GM23338 (cell line): ENCODE measurements around the gene MRPL28. TPM values are rescaled to one million over a fixed set of nuclear protein-coding genes. Genes with fewer than 3 reads are reported as not detected.
A peak's percentile ranks its signal among the peaks of the same experiment; 100 is the strongest.

ENCODE experiments used
- ATAC-seq: fragments of 200-7000 bp; cut with Tn5 transposase; 3 replicates; pipeline ENCODE4 v1.9.1; 2020
- DNase-seq: peaks from one replicate; pipeline ENCODE4 v3.0.0-alpha.2; 2015; ENCODE audit warnings: low spot score
- H2AFZ ChIP-seq: fragments of 200-600 bp; sonication (generic); 2 replicates; pipeline ENCODE4 v1.8.0; 2016; ENCODE audit warnings: antibody characterized with exemption, mild to moderate bottlenecking, moderate library complexity
- H3F3A ChIP-seq: fragments of 200-600 bp; sonication (generic); replicated peaks from 2 replicates; pipeline ENCODE4 v1.8.0; 2017; ENCODE audit warnings: antibody characterized with exemption, mixed run types, low read depth
- H3K27ac ChIP-seq: fragments of 200-600 bp; sonication (generic); 2 replicates; pipeline ENCODE4 v1.6.1; 2016; ENCODE audit warnings: low read depth
- H3K27me3 ChIP-seq: fragments of 200-600 bp; sonication (generic); 2 replicates; pipeline ENCODE4 v1.8.0; 2016; ENCODE audit warnings: mild to moderate bottlenecking, mixed run types, moderate library complexity; ENCODE audit not compliant: insufficient read depth
- H3K36me3 ChIP-seq: fragments of 200-600 bp; sonication (generic); 2 replicates; pipeline ENCODE4 v1.8.0; 2016; ENCODE audit warnings: mild to moderate bottlenecking; ENCODE audit not compliant: insufficient read depth
- H3K4me1 ChIP-seq: fragments of 200-600 bp; sonication (generic); 2 replicates; pipeline ENCODE4 v1.8.0; 2016; ENCODE audit warnings: mild to moderate bottlenecking, moderate library complexity; ENCODE audit not compliant: insufficient read depth
- H3K4me2 ChIP-seq: fragments of 200-600 bp; sonication (generic); 2 replicates; pipeline ENCODE4 v1.7.1; 2017; ENCODE audit warnings: mixed run types
- H3K4me3 ChIP-seq: fragments of 200-600 bp; sonication (generic); 2 replicates; pipeline ENCODE4 v1.6.1; 2016; ENCODE audit warnings: mixed run types
- H3K79me2 ChIP-seq: fragments of 200-600 bp; sonication (generic); replicated peaks from 2 replicates; pipeline ENCODE4 v1.8.0; 2017; ENCODE audit warnings: mild to moderate bottlenecking; ENCODE audit not compliant: insufficient read depth
- H3K9me2 ChIP-seq: fragments of 200-600 bp; sonication (generic); 2 replicates; pipeline ENCODE4 v1.8.0; 2017; ENCODE audit not compliant: insufficient read depth
- H4K20me1 ChIP-seq: fragments of 200-600 bp; sonication (generic); replicated peaks from 2 replicates; pipeline ENCODE4 v1.8.0; 2017; ENCODE audit warnings: mild to moderate bottlenecking; ENCODE audit not compliant: insufficient read depth
- H3K27ac Mint-ChIP-seq: 2 replicates; pipeline ENCODE4 v1.8.0; 2020; ENCODE audit warnings: inconsistent platforms, mild to moderate bottlenecking, moderate library complexity, mixed read lengths
- H3K27me3 Mint-ChIP-seq: 3 replicates; pipeline ENCODE4 v1.8.0; 2022; ENCODE audit warnings: low read depth, mild to moderate bottlenecking, moderate library complexity, mixed read lengths, inconsistent platforms; ENCODE audit not compliant: insufficient read depth, poor library complexity
- H3K36me3 Mint-ChIP-seq: 3 replicates; pipeline ENCODE4 v1.8.0; 2021; ENCODE audit warnings: low read depth, mild to moderate bottlenecking, inconsistent platforms, moderate library complexity, mixed read lengths
- H3K4me1 Mint-ChIP-seq: 3 replicates; pipeline ENCODE4 v1.8.0; 2020; ENCODE audit warnings: mild to moderate bottlenecking, inconsistent platforms, mixed read lengths
- H3K4me3 Mint-ChIP-seq: 3 replicates; pipeline ENCODE4 v1.8.0; 2021; ENCODE audit warnings: moderate library complexity, mild to moderate bottlenecking, inconsistent platforms, mixed read lengths
- H3K9me3 Mint-ChIP-seq: 3 replicates; pipeline ENCODE4 v1.8.0; 2020; ENCODE audit warnings: moderate library complexity, mild to moderate bottlenecking, inconsistent platforms, mixed read lengths
- POLR2AphosphoS5 ChIP-seq: IDR thresholded peaks from 2 replicates; pipeline ENCODE4 v1.6.1; 2016; ENCODE audit warnings: antibody characterized with exemption, low read depth
- STAT1 ChIP-seq: IDR thresholded peaks from one replicate; pipeline ENCODE4 v1.6.1; 2016; ENCODE audit warnings: antibody characterized with exemption; ENCODE audit not compliant: unreplicated experiment
- polyA plus RNA-seq: library from polyadenylated mRNA; unstranded; fragments of >200 nt; fragmentation: Nextera tagmentation; extraction: Ambion mirVana; gene quantifications from 2 replicates; pipeline ENCODE4 v1.2.1, GENCODE V29; 2016
- total RNA-seq: library from RNA; depleted of rRNA; stranded (reverse); fragments of >200 nt; shearing (Covaris generic); gene quantifications from 2 replicates; pipeline ENCODE4 v1.2.3, GENCODE V29; 2014
- TF ChIP-seq, protein P1 (sequence below): fragments of 250-450 bp; sonication (Bioruptor Pico); IDR thresholded peaks from 2 replicates; pipeline ENCODE4 v1.5.0; 2020; ENCODE audit warnings: mild to moderate bottlenecking, moderate library complexity
- TF ChIP-seq, protein P2 (sequence below), 2 experiments: fragments of 200-600 bp in 1 of 2; sonication (generic) in 1 of 2; conservative IDR thresholded peaks; 2 replicates each; pipeline versions ENCODE4 v1.5.1 to v1.6.1; 2016 to 2017; ENCODE audit warnings: antibody characterized with exemption in 2 of 2, low read depth in 2 of 2, mild to moderate bottlenecking in 2 of 2, moderate library complexity in 1 of 2

The MRPL28 gene
- total and polyA plus RNA-seq, 2 experiments from 2014 or later: 135 to 169 TPM

DNA sequence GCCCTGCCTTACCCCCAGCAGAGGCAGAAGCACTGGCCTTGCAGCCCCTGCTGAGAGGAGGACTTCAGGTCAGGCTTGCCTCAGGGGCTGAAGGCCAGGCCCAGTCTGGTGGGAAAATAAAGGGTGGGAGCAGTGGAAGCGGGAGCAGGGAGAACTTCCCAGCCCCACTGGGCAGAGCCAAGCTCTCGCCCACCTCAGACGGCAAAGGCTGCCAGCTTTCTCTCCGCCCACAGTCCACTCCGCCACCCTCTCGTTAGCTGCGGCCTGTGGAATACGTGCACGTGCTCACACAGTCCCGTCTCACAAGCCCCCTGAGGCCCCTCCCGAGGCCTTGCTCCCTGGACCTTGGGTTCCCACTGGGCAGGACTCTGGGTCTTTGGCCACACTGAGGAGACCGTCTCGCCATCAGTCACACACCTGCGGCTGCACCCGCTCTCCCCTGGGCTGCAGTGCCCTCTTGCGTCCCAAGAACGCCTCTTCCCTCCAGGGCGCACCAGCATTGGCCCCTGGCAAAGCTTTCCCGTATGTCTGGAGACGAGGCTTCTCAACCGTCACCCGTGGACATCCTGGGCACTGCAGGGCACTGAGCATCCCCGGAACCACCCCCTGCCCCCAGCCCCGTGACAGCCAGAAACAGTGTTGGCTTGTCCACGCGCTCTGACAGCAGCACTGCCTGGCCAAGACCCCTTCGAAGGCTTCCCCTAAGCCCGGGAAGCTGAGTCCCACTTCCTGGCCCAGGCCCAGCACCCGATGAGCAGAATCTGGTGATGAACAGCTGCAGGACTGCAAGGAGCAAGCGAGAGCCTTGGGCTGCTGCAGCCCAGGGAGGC, 8.3 kb downstream of the MRPL28 start:
- TF ChIP-seq POLR2AphosphoS5: no peak
- TF ChIP-seq STAT1: no peak
- TF ChIP-seq, protein P1, sequence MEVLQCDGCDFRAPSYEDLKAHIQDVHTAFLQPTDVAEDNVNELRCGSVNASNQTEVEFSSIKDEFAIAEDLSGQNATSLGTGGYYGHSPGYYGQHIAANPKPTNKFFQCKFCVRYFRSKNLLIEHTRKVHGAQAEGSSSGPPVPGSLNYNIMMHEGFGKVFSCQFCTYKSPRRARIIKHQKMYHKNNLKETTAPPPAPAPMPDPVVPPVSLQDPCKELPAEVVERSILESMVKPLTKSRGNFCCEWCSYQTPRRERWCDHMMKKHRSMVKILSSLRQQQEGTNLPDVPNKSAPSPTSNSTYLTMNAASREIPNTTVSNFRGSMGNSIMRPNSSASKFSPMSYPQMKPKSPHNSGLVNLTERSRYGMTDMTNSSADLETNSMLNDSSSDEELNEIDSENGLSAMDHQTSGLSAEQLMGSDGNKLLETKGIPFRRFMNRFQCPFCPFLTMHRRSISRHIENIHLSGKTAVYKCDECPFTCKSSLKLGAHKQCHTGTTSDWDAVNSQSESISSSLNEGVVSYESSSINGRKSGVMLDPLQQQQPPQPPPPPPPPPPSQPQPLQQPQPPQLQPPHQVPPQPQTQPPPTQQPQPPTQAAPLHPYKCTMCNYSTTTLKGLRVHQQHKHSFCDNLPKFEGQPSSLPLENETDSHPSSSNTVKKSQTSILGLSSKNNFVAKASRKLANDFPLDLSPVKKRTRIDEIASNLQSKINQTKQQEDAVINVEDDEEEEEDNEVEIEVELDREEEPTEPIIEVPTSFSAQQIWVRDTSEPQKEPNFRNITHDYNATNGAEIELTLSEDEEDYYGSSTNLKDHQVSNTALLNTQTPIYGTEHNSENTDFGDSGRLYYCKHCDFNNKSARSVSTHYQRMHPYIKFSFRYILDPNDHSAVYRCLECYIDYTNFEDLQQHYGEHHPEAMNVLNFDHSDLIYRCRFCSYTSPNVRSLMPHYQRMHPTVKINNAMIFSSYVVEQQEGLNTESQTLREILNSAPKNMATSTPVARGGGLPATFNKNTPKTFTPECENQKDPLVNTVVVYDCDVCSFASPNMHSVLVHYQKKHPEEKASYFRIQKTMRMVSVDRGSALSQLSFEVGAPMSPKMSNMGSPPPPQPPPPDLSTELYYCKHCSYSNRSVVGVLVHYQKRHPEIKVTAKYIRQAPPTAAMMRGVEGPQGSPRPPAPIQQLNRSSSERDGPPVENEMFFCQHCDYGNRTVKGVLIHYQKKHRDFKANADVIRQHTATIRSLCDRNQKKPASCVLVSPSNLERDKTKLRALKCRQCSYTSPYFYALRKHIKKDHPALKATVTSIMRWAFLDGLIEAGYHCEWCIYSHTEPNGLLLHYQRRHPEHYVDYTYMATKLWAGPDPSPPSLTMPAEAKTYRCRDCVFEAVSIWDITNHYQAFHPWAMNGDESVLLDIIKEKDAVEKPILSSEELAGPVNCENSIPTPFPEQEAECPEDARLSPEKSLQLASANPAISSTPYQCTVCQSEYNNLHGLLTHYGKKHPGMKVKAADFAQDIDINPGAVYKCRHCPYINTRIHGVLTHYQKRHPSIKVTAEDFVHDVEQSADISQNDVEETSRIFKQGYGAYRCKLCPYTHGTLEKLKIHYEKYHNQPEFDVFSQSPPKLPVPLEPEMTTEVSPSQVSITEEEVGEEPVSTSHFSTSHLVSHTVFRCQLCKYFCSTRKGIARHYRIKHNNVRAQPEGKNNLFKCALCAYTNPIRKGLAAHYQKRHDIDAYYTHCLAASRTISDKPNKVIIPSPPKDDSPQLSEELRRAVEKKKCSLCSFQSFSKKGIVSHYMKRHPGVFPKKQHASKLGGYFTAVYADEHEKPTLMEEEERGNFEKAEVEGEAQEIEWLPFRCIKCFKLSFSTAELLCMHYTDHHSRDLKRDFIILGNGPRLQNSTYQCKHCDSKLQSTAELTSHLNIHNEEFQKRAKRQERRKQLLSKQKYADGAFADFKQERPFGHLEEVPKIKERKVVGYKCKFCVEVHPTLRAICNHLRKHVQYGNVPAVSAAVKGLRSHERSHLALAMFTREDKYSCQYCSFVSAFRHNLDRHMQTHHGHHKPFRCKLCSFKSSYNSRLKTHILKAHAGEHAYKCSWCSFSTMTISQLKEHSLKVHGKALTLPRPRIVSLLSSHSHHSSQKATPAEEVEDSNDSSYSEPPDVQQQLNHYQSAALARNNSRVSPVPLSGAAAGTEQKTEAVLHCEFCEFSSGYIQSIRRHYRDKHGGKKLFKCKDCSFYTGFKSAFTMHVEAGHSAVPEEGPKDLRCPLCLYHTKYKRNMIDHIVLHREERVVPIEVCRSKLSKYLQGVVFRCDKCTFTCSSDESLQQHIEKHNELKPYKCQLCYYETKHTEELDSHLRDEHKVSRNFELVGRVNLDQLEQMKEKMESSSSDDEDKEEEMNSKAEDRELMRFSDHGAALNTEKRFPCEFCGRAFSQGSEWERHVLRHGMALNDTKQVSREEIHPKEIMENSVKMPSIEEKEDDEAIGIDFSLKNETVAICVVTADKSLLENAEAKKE (CRISPR knock-in tag): no peak
- TF ChIP-seq, protein P2, sequence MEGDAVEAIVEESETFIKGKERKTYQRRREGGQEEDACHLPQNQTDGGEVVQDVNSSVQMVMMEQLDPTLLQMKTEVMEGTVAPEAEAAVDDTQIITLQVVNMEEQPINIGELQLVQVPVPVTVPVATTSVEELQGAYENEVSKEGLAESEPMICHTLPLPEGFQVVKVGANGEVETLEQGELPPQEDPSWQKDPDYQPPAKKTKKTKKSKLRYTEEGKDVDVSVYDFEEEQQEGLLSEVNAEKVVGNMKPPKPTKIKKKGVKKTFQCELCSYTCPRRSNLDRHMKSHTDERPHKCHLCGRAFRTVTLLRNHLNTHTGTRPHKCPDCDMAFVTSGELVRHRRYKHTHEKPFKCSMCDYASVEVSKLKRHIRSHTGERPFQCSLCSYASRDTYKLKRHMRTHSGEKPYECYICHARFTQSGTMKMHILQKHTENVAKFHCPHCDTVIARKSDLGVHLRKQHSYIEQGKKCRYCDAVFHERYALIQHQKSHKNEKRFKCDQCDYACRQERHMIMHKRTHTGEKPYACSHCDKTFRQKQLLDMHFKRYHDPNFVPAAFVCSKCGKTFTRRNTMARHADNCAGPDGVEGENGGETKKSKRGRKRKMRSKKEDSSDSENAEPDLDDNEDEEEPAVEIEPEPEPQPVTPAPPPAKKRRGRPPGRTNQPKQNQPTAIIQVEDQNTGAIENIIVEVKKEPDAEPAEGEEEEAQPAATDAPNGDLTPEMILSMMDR (conservative IDR thresholded peaks at IDR 0.05; ENCODE audit: low read depth in 2 of 2): peak; percentile 64 to 95
- Histone ChIP-seq H3F3A (0 out of 2 replicates have a peak, but pooled peaks cover 5% of the 10 kb centered on the region), H3K4me1 (no peaks in the 10 kb centered on the region), H3K27me3 (no peaks in the 10 kb centered on the region), H3K9me2 (no peaks in the 10 kb centered on the region), H3K79me2 (no peaks in the 10 kb centered on the region), H3K4me2 (no peak overlapping the region), H3K27ac (no peak overlapping the region), H3K36me3 (0 out of 2 replicates have a peak, but pooled peaks cover 3% of the 10 kb centered on the region), H3K4me3 (no peak overlapping the region), H2AFZ (peak overlapping the region; percentile 38; the same call in 1 of the 2 replicates), H4K20me1 (no peaks in the 10 kb centered on the region)
- peak; percentile 92 for DNase-seq
- peaks cover 6% of the 10 kb centered on the region for H3K36me3 Mint-ChIP-seq
- peaks cover 24% of the 10 kb centered on the region for H3K27me3 Mint-ChIP-seq
- no peaks in the 10 kb centered on the region for H3K4me1 Mint-ChIP-seq
- no peak overlapping the region for H3K27ac Mint-ChIP-seq
- H3K9me3 Mint-ChIP-seq: no peaks in the 10 kb centered on the region
- H3K4me3 Mint-ChIP-seq: no peak overlapping the region
- peak; percentile 82 for ATAC-seq
